ENCODE results near the gene ARHGDIA.
A peak's percentile ranks its signal among the peaks of the same experiment; 100 is the strongest.

Gene ARHGDIA

GRCh38 chr17:81888988-81889595 is 18.0 kb upstream of the ARHGDIA start:
- no peak for DNase-seq (ENCODE audit: low read depth in 2 of 2, low spot score in 1 of 2)

- no peak for DNase-seq (ENCODE audit: low read depth in 2 of 2, low spot score in 1 of 2)
Observed at GRCh38 chr17:81888105-81888987, 17.2 kb upstream of the ARHGDIA start.

- no peak for DNase-seq (ENCODE audit: low read depth in 2 of 2, low spot score in 1 of 2)
Observed at GRCh38 chr17:81885869-81886548, 14.9 kb upstream of the ARHGDIA start.

GRCh38 chr17:81885454-81885853 is 14.3 kb upstream of the ARHGDIA start:
- DNase-seq (ENCODE audit: low read depth in 2 of 2, low spot score in 1 of 2) = no peak

GRCh38 chr17:81884968-81885367 is 13.8 kb upstream of the ARHGDIA start:
- no peak for DNase-seq (ENCODE audit: low read depth in 2 of 2, low spot score in 1 of 2)

- DNase-seq (ENCODE audit: low read depth in 2 of 2, low spot score in 1 of 2) = no peak
Observed at GRCh38 chr17:81884520-81884919, 13.4 kb upstream of the ARHGDIA start.

GRCh38 chr17:81879121-81879520 is 8.0 kb upstream of the ARHGDIA start:
- no peak for DNase-seq (ENCODE audit: low read depth in 2 of 2, low spot score in 1 of 2)

GRCh38 chr17:81878294-81878693 is 7.2 kb upstream of the ARHGDIA start:
- no peak for DNase-seq (ENCODE audit: low read depth in 2 of 2, low spot score in 1 of 2)

- no peak for DNase-seq (ENCODE audit: low read depth in 2 of 2, low spot score in 1 of 2)
Observed at GRCh38 chr17:81877569-81877968, 6.4 kb upstream of the ARHGDIA start.

GRCh38 chr17:81871387-81872230 is 472 bp upstream of the ARHGDIA start:
- DNase-seq (ENCODE audit: low read depth in 2 of 2, low spot score in 1 of 2) = peak; percentile 88 to 93

- no peak for DNase-seq (ENCODE audit: low read depth in 2 of 2, low spot score in 1 of 2)
Observed at GRCh38 chr17:81870131-81870980, 781 bp downstream of the ARHGDIA start.

GRCh38 chr17:81869221-81870130 is 1.7 kb downstream of the ARHGDIA start:
- no peak for DNase-seq (ENCODE audit: low read depth in 2 of 2, low spot score in 1 of 2)

GRCh38 chr17:81868674-81869220 is 2.4 kb downstream of the ARHGDIA start:
- no peak for DNase-seq (ENCODE audit: low read depth in 2 of 2, low spot score in 1 of 2)

GRCh38 chr17:81867991-81868673 is 3.0 kb downstream of the ARHGDIA start:
- DNase-seq (ENCODE audit: low read depth in 2 of 2, low spot score in 1 of 2) = no peak

GRCh38 chr17:81867170-81867990 is 3.8 kb downstream of the ARHGDIA start:
- no peak for DNase-seq (ENCODE audit: low read depth in 2 of 2, low spot score in 1 of 2)

GRCh38 chr17:81866440-81867169 is 4.5 kb downstream of the ARHGDIA start:
- DNase-seq (ENCODE audit: low read depth in 2 of 2, low spot score in 1 of 2) = no peak

Data from stimulated activated CD8-positive, alpha-beta memory T cell treated with anti-CD3 and anti-CD28 coated beads, Interleukin-4, amount 100 ng/mL, for 4 hours (primary cell).